Body of pancreas (tissue), 4 donors: ENCODE measurements around the gene DUSP28.

Experiments used
- CTCF ChIP-seq, 7 experiments: fragments of 450-650 bp in 4 of 7; fragments of 200-600 bp in 3 of 7; sonication (generic) in 3 of 7; IDR thresholded peaks; one replicate each; pipeline ENCODE4 v1.5.1; 2016 to 2019; ENCODE audit warnings: antibody characterized with exemption in 7 of 7
- POLR2A ChIP-seq, 3 donors: fragments of 450-650 bp; IDR thresholded peaks; one replicate each; pipeline ENCODE4 v1.6.1; 2016; ENCODE audit warnings: antibody characterized with exemption in 3 of 3, mild to moderate bottlenecking in 2 of 3

- TF ChIP-seq CTCF (IDR thresholded peaks at IDR 0.05) (peak; percentile 67 to 85 (median 76)), POLR2A (IDR thresholded peaks at IDR 0.05) (no peak)
Observed at GRCh38 chr2:240513549-240514287, 46.4 kb upstream of the DUSP28 start.
